HEK293 (cell line): ENCODE data around the gene FLACC1.

Source experiments
- CTCF ChIA-PET: fragments of 350-600 bp; formaldehyde crosslinking; extraction: SDS; loops from one replicate; lab custom pipeline; 2021; ENCODE audit warnings: antibody characterized with exemption; lab: Yijun Ruan, JAX
- POLR2A ChIA-PET: fragments of 300-600 bp; formaldehyde crosslinking; extraction: SDS; loops from one replicate; lab custom pipeline; 2020; ENCODE audit warnings: antibody characterized with exemption, inconsistent platforms; lab: Yijun Ruan, JAX
- H3K27ac ChIP-seq: fragments of 200-500 bp; sonication (Bioruptor generic); 2 replicates; pipeline ENCODE4 v1.5.1; 2014; ENCODE audit warnings: low read depth, low read length, control low read depth, inconsistent platforms; ENCODE audit errors: extremely low read depth
- H3K36me3 ChIP-seq, 2 experiments: fragments of 200-500 bp in 1 of 2; sonication (Bioruptor generic) in 1 of 2; 1 replicate in 1 of 2; 2 replicates in 1 of 2; pipeline ENCODE4 v1.5.1; 2014 to 2017; ENCODE audit warnings: inconsistent platforms in 2 of 2, low read length in 2 of 2; ENCODE audit not compliant: control insufficient read depth in 2 of 2, insufficient read depth in 1 of 2
- H3K4me1 ChIP-seq: fragments of 200-500 bp; sonication (Bioruptor generic); 2 replicates; pipeline ENCODE4 v1.5.1; 2014; ENCODE audit warnings: mild to moderate bottlenecking, low read length, inconsistent platforms; ENCODE audit not compliant: control insufficient read depth, insufficient read depth
- H3K4me3 ChIP-seq: 2 replicates; pipeline ENCODE4 v1.5.1; 2011; ENCODE audit warnings: low read depth, mild to moderate bottlenecking, control low read depth, low read length, moderate library complexity
- H3K9me3 ChIP-seq: fragments of 200-500 bp; sonication (Bioruptor generic); 2 replicates; pipeline ENCODE4 v1.5.1; 2014; ENCODE audit warnings: low read depth, low read length, inconsistent platforms; ENCODE audit not compliant: control insufficient read depth, insufficient read depth
- CTCF ChIP-seq: fragments of 450-650 bp; formaldehyde crosslinking; IDR thresholded peaks from 2 replicates; pipeline ENCODE4 v1.5.1; 2016; ENCODE audit warnings: missing biosample characterization, missing genetic modification characterization
- FEZF1 ChIP-seq: fragments of 450-650 bp; formaldehyde crosslinking; IDR thresholded peaks from 2 replicates; pipeline ENCODE4 v1.5.1; 2016; ENCODE audit warnings: missing biosample characterization, missing genetic modification characterization
- GLIS2 ChIP-seq: fragments of 450-650 bp; formaldehyde crosslinking; IDR thresholded peaks from 2 replicates; pipeline ENCODE4 v1.5.1; 2016; ENCODE audit warnings: missing biosample characterization, missing genetic modification characterization
- WT1 ChIP-seq: fragments of 450-650 bp; formaldehyde crosslinking; IDR thresholded peaks from 2 replicates; pipeline ENCODE4 v1.5.1; 2016; ENCODE audit warnings: missing biosample characterization, missing genetic modification characterization
- ZBTB26 ChIP-seq: fragments of 450-650 bp; formaldehyde crosslinking; optimal IDR thresholded peaks from 2 replicates; pipeline ENCODE3; 2016; ENCODE audit warnings: missing biosample characterization, mild to moderate bottlenecking, missing genetic modification characterization
- ZBTB44 ChIP-seq: fragments of 450-650 bp; IDR thresholded peaks from 2 replicates; pipeline ENCODE4 v1.5.1; 2018; ENCODE audit warnings: missing biosample characterization, mild to moderate bottlenecking, missing genetic modification characterization
- ZBTB6 ChIP-seq: fragments of 450-650 bp; formaldehyde crosslinking; IDR thresholded peaks from 2 replicates; pipeline ENCODE4 v1.5.1; 2017; ENCODE audit warnings: missing biosample characterization, missing genetic modification characterization
- ZIC2 ChIP-seq: fragments of 450-650 bp; formaldehyde crosslinking; IDR thresholded peaks from 2 replicates; pipeline ENCODE4 v1.5.1; 2016; ENCODE audit warnings: missing biosample characterization, missing genetic modification characterization
- ZNF10 ChIP-seq: fragments of 450-650 bp; formaldehyde crosslinking; IDR thresholded peaks from 2 replicates; pipeline ENCODE4 v1.5.1; 2017; ENCODE audit warnings: missing biosample characterization, missing genetic modification characterization
- ZNF18 ChIP-seq: fragments of 450-650 bp; formaldehyde crosslinking; IDR thresholded peaks from 2 replicates; pipeline ENCODE4 v1.5.1; 2016; ENCODE audit warnings: missing biosample characterization, missing genetic modification characterization
- ZNF391 ChIP-seq: fragments of 450-650 bp; formaldehyde crosslinking; IDR thresholded peaks from 2 replicates; pipeline ENCODE4 v1.5.1; 2016; ENCODE audit warnings: low read depth, missing biosample characterization, missing genetic modification characterization, borderline replicate concordance
- ZNF433 ChIP-seq: fragments of 450-650 bp; formaldehyde crosslinking; IDR thresholded peaks from 2 replicates; pipeline ENCODE4 v1.5.1; 2016; ENCODE audit warnings: missing biosample characterization, missing genetic modification characterization, low read depth
- ZNF529 ChIP-seq: fragments of 450-650 bp; formaldehyde crosslinking; IDR thresholded peaks from 2 replicates; pipeline ENCODE4 v1.5.1; 2017; ENCODE audit warnings: missing genetic modification characterization, missing biosample characterization; ENCODE audit not compliant: insufficient replicate concordance
- ZNF558 ChIP-seq: fragments of 450-650 bp; formaldehyde crosslinking; IDR thresholded peaks from 2 replicates; pipeline ENCODE4 v1.5.1; 2016; ENCODE audit warnings: missing biosample characterization, missing genetic modification characterization
- ZNF707 ChIP-seq: fragments of 450-650 bp; formaldehyde crosslinking; IDR thresholded peaks from 2 replicates; pipeline ENCODE4 v1.5.1; 2016; ENCODE audit warnings: missing biosample characterization, missing genetic modification characterization
- ZNF776 ChIP-seq: fragments of 450-650 bp; formaldehyde crosslinking; IDR thresholded peaks from 2 replicates; pipeline ENCODE4 v1.5.0; 2017; ENCODE audit warnings: missing biosample characterization, missing genetic modification characterization, borderline replicate concordance
- ZXDB ChIP-seq: fragments of 450-650 bp; formaldehyde crosslinking; IDR thresholded peaks from 2 replicates; pipeline ENCODE4 v1.5.1; 2016; ENCODE audit warnings: missing biosample characterization, missing genetic modification characterization

FLACC1 gene

GRCh38 chr2:201353116-201353515 is 4.0 kb downstream of the FLACC1 start:
- ChIA-PET POLR2A (no interaction called here), CTCF (interaction anchor here (1.1 kb wide), 1 partner anchor 139 kb away, joined by 3 read pairs; no protein-coding TSS in a partner anchor)
- H3K4me3 ChIP-seq: no peak overlapping the region
- TF ChIP-seq ZBTB6 (tag by site-specific recombination): no peak
- no peak for TF ChIP-seq ZNF433 (tag by site-specific recombination)
- TF ChIP-seq GLIS2 (tag by site-specific recombination): no peak
- no peak for TF ChIP-seq ZNF776 (tag by site-specific recombination)
- TF ChIP-seq ZBTB44 (tag by site-specific recombination): no peak
- TF ChIP-seq ZNF529 (tag by site-specific recombination): no peak
- no peak for TF ChIP-seq FEZF1 (tag by site-specific recombination)
- TF ChIP-seq WT1: no peak
- no peak for TF ChIP-seq CTCF (tag by site-specific recombination)
- TF ChIP-seq ZXDB (tag by site-specific recombination): no peak
- no peak for TF ChIP-seq ZNF558 (tag by site-specific recombination)
- no peak for TF ChIP-seq ZNF10
- TF ChIP-seq ZBTB26 (tag by site-specific recombination): no peak
- no peak for TF ChIP-seq ZIC2 (tag by site-specific recombination)
- TF ChIP-seq ZNF707 (tag by site-specific recombination): no peak
- TF ChIP-seq ZNF391: no peak
- no peaks in the 10 kb centered on the region for H3K36me3 ChIP-seq
- H3K9me3 ChIP-seq: no peaks in the 10 kb centered on the region
- H3K27ac ChIP-seq: no peak overlapping the region
- no peaks in the 10 kb centered on the region for H3K4me1 ChIP-seq

- no peak overlapping the region for H3K4me3 ChIP-seq
- POLR2A ChIA-PET: no interaction called here
- CTCF ChIA-PET: interaction anchor here (0.7 to 2.8 kb wide), 2 partner anchors 119 to 173 kb away, joined by 3 to 8 read pairs; no protein-coding TSS in a partner anchor
- no peaks in the 10 kb centered on the region for H3K4me1 ChIP-seq
- TF ChIP-seq ZNF18 (tag by site-specific recombination) (no peak), ZBTB44 (tag by site-specific recombination) (no peak)
- H3K9me3 ChIP-seq: no peaks in the 10 kb centered on the region
- H3K36me3 ChIP-seq: no peaks in the 10 kb centered on the region
- no peak overlapping the region for H3K27ac ChIP-seq
Observed at GRCh38 chr2:201350879-201351278, 6.3 kb downstream of the FLACC1 start.
